Liver (tissue), 9 donors: Measurements from ENCODE around the gene DGCR2. TPM values are rescaled to one million over a fixed set of nuclear protein-coding genes. Genes with fewer than 3 reads are reported as not detected.
"Not testable (repeated sequence)": the region's sequence is repeated elsewhere in the genome, so short reads cannot be mapped to it uniquely, and the experiment has no call there.

ENCODE experiments used
- DNase-seq: peaks from one replicate; pipeline ENCODE4 v3.0.0-alpha.2; 2017; ENCODE audit warnings: low spot score
- H3K27ac ChIP-seq, 2 donors: one replicate each; pipeline ENCODE4 v1.7.0; 2013; ENCODE audit warnings: inconsistent platforms in 2 of 2, low read length in 2 of 2, control low read depth in 1 of 2, low read depth in 1 of 2, mild to moderate bottlenecking in 1 of 2
- H3K27me3 ChIP-seq, 4 donors: one replicate each; pipeline versions ENCODE4 v1.6.1 to v1.7.0; 2013; ENCODE audit warnings: low read length in 3 of 4, inconsistent platforms in 1 of 4, mild to moderate bottlenecking in 1 of 4, moderate library complexity in 1 of 4; ENCODE audit not compliant: control insufficient read depth in 4 of 4, insufficient read depth in 4 of 4
- H3K36me3 ChIP-seq, 4 donors: one replicate each; pipeline versions ENCODE4 v1.6.1 to v1.7.0; 2013; ENCODE audit warnings: low read length in 3 of 4, mild to moderate bottlenecking in 3 of 4, low read depth in 1 of 4, moderate library complexity in 1 of 4; ENCODE audit not compliant: control insufficient read depth in 4 of 4, insufficient read depth in 3 of 4
- H3K4me1 ChIP-seq, 4 donors: one replicate each; pipeline versions ENCODE4 v1.6.1 to v1.7.0; 2013; ENCODE audit warnings: low read length in 3 of 4, mild to moderate bottlenecking in 3 of 4, moderate library complexity in 1 of 4; ENCODE audit not compliant: control insufficient read depth in 4 of 4, insufficient read depth in 4 of 4
- H3K4me3 ChIP-seq, 3 donors: one replicate each; pipeline versions ENCODE4 v1.6.1 to v1.7.0; 2013; ENCODE audit warnings: low read length in 3 of 3, control low read depth in 1 of 3, low read depth in 1 of 3, mild to moderate bottlenecking in 1 of 3
- H3K9ac ChIP-seq, 2 donors: one replicate each; pipeline ENCODE4 v1.7.0; 2013; ENCODE audit warnings: low read length in 2 of 2, mild to moderate bottlenecking in 2 of 2, moderate library complexity in 2 of 2, control low read depth in 1 of 2, low read depth in 1 of 2
- H3K9me3 ChIP-seq, 4 donors: one replicate each; pipeline versions ENCODE4 v1.6.1 to v1.7.0; 2013; ENCODE audit warnings: low read length in 3 of 4; ENCODE audit not compliant: control insufficient read depth in 4 of 4
- CTCF ChIP-seq: fragments of 150-350 bp; IDR thresholded peaks from 2 replicates; pipeline ENCODE4 v1.5.1; 2017; ENCODE audit warnings: improper control_type of control experiment, low read depth, low read length; ENCODE audit not compliant: missing input control
- EGR1 ChIP-seq, 2 donors: IDR thresholded peaks; 2 replicates each; pipeline ENCODE4 v1.6.1; 2016 to 2018; ENCODE audit warnings: antibody characterized with exemption in 2 of 2, low read depth in 2 of 2
- FOXA1 ChIP-seq: IDR thresholded peaks from 2 replicates; pipeline ENCODE4 v1.6.1; 2016; ENCODE audit warnings: antibody characterized with exemption
- FOXA2 ChIP-seq: IDR thresholded peaks from 2 replicates; pipeline ENCODE4 v1.6.1; 2016; ENCODE audit warnings: antibody characterized with exemption
- HNF4G ChIP-seq: IDR thresholded peaks from 2 replicates; pipeline ENCODE4 v1.6.1; 2016; ENCODE audit warnings: antibody characterized with exemption
- NR2F2 ChIP-seq: IDR thresholded peaks from 2 replicates; pipeline ENCODE4 v1.6.1; 2016; ENCODE audit warnings: antibody characterized with exemption
- REST ChIP-seq: IDR thresholded peaks from 2 replicates; pipeline ENCODE4 v1.6.1; 2016; ENCODE audit warnings: antibody characterized with exemption, mild to moderate bottlenecking
- RXRA ChIP-seq, 2 donors: IDR thresholded peaks; 2 replicates each; pipeline ENCODE4 v1.6.1; 2017 to 2018; ENCODE audit warnings: antibody characterized with exemption in 2 of 2, mild to moderate bottlenecking in 1 of 2
- ZBTB33 ChIP-seq: IDR thresholded peaks from 2 replicates; pipeline ENCODE4 v1.6.1; 2016; ENCODE audit warnings: antibody characterized with exemption
- WGBS: extraction: QIAGEN DNeasy Blood & Tissue Kit; methylation state at CpG from one replicate; pipeline ENCODE4 v1.1.7; 2013; 5-methylcytosine and 5-hydroxymethylcytosine counted together
- polyA plus RNA-seq, 2 donors: library from polyadenylated mRNA; stranded (reverse) in 1 of 2; unstranded in 1 of 2; fragments of 200-250 nt in 1 of 2; fragments of >200 nt in 1 of 2; fragmentation: Nextera tagmentation in 1 of 2; extraction: Ambion mirVana in 1 of 2; gene quantifications; one replicate each; pipeline versions ENCODE4 v1.2.1 to v1.2.3, GENCODE V29; 2013 to 2015
- total RNA-seq, 2 donors: library from RNA; depleted of rRNA; stranded (reverse); fragments of >200 nt; gene quantifications; one replicate each; pipeline ENCODE4 v1.2.3, GENCODE V29; 2014
- donor health status: healthy.
- donor health status: healthy.
- donor health status: healthy.
- donor health status: healthy.
- donor health status: healthy.

The DGCR2 gene
- total and polyA plus RNA-seq, 4 donors: 11.2 to 30.0 (median 21.1) TPM

- TF ChIP-seq EGR1 (IDR thresholded peaks at IDR 0.05; ENCODE audit: low read depth in 2 of 2) (no peak), RXRA (IDR thresholded peaks at IDR 0.05) (no peak), REST (no peak), FOXA2 (no peak), NR2F2 (no peak)
Measured at GRCh38 chr22:19016081-19016766, 106.0 kb downstream of the DGCR2 start (continued).

GRCh38 chr22:19014886-19015285, 107.3 kb downstream of the DGCR2 start:
- Histone ChIP-seq H3K4me3 (no peak overlapping the region), H3K9ac (no peak overlapping the region), H3K4me1 (peaks cover 3 to 7% (median 6%) of the 10 kb centered on the region in 4 donors), H3K27ac (no peak overlapping the region), H3K9me3 (no peaks in the 10 kb centered on the region), H3K36me3 (no peaks in the 10 kb centered on the region), H3K27me3 (no peaks in the 10 kb centered on the region)
- TF ChIP-seq HNF4G (no peak), FOXA1 (no peak), CTCF (no peak), EGR1 (IDR thresholded peaks at IDR 0.05; ENCODE audit: low read depth in 2 of 2) (no peak), ZBTB33 (no peak)
- DNase-seq: no peak
- WGBS: 84% methylated on average over 4 of the region's 4 CpGs

GRCh38 chr22:19013881-19014598, 108.2 kb downstream of the DGCR2 start:
- not testable (repeated sequence) for H3K36me3 ChIP-seq, H3K27ac ChIP-seq, H3K9me3 ChIP-seq, H3K4me3 ChIP-seq, H3K4me1 ChIP-seq, H3K27me3 ChIP-seq, DNase-seq, H3K9ac ChIP-seq
- WGBS: 90% methylated on average over 11 of the region's 11 CpGs

- WGBS: 97% methylated on average over 7 of the region's 7 CpGs
- H3K27me3 ChIP-seq, H3K27ac ChIP-seq, H3K9me3 ChIP-seq, DNase-seq, H3K9ac ChIP-seq, H3K36me3 ChIP-seq, H3K4me3 ChIP-seq, H3K4me1 ChIP-seq: not testable (repeated sequence)
Measured at GRCh38 chr22:19013411-19013810, 108.8 kb downstream of the DGCR2 start.
